Measurements from ENCODE around the gene PIGS.

PIGS gene

GRCh38 chr17:28550858-28551257 is 20.5 kb downstream of the PIGS start:
- Mint-ChIP-seq H3K27me3 (no peaks in the 10 kb centered on the region), H3K9me3 (no peaks in the 10 kb centered on the region), H3K4me1 (peaks cover 56 to 65% of the 10 kb centered on the region in 2 donors), H3K4me3 (peak overlapping the region in 1 of 2 donors; percentile 99), H3K36me3 (peaks cover 18 to 49% of the 10 kb centered on the region in 2 donors), H3K27ac (no peak overlapping the region)
- DNase-seq (no peak), ATAC-seq (replicated peaks) (no peak)

- no peaks in the 10 kb centered on the region for H3K9me3 Mint-ChIP-seq
Observed at GRCh38 chr17:28549236-28550132, 21.8 kb downstream of the PIGS start.

GRCh38 chr17:28548417-28549130 is 22.8 kb downstream of the PIGS start:
- Mint-ChIP-seq H3K27ac (peak overlapping the region; percentile 92), H3K4me3 (peak overlapping the region; percentile 51 to 69), H3K36me3 (peaks cover 10 to 40% of the 10 kb centered on the region in 2 donors), H3K9me3 (no peaks in the 10 kb centered on the region), H3K4me1 (peaks cover 59 to 65% of the 10 kb centered on the region in 2 donors), H3K27me3 (no peaks in the 10 kb centered on the region)
- ATAC-seq (replicated peaks) = no peak
- DNase-seq = no peak

More at GRCh38 chr17:28549236-28550132, 21.8 kb downstream of the PIGS start:
- Mint-ChIP-seq H3K4me3 (peak overlapping the region; percentile 18 to 52), H3K36me3 (peaks cover 16 to 49% of the 10 kb centered on the region in 2 donors), H3K27me3 (no peaks in the 10 kb centered on the region), H3K4me1 (peaks cover 59 to 70% of the 10 kb centered on the region in 2 donors), H3K27ac (peak overlapping the region; percentile 92)
- peak; percentile 75 for DNase-seq
- ATAC-seq (replicated peaks) = peak; percentile 81

DNA sequence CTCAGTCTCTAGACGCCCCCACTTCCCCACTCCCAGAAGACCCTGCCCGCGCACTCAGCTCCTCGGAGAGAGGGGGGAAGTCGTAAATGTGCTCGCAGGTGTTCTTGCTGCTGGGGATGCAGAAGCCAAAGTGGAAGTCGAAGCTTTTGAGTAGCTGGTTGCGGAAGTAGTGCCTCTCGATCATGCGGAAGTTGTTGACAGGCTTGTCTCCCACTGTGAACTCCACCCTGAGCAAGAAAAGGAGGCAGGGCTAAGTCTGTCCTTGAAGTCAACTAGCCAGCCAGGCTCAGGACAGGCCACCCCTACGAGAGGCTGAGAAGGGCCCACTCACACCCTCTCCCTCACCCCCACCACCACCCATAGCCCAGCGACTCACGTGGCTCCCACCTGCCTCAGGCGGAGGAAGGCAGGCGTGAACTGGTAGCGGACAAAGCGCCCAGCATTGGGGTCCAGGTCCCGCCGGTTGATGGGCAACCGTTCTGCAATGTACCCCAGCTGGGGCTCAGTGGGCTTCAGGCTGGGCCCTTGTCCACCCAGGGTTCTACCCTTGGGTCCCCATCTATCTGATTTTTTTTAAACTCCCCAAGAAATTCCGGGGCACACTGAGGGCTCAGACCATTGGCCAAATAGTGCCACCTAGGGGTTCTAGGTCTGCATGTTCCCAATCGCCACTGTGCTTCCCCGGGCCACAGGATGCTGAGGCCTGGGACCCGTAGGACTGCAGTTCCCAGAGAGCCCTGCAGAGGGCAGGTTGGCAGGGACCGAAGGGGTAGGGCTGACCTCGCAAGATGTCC is 23.5 kb downstream of the PIGS start:
- peaks cover 55 to 57% of the 10 kb centered on the region in 2 donors for H3K4me1 Mint-ChIP-seq

DNA sequence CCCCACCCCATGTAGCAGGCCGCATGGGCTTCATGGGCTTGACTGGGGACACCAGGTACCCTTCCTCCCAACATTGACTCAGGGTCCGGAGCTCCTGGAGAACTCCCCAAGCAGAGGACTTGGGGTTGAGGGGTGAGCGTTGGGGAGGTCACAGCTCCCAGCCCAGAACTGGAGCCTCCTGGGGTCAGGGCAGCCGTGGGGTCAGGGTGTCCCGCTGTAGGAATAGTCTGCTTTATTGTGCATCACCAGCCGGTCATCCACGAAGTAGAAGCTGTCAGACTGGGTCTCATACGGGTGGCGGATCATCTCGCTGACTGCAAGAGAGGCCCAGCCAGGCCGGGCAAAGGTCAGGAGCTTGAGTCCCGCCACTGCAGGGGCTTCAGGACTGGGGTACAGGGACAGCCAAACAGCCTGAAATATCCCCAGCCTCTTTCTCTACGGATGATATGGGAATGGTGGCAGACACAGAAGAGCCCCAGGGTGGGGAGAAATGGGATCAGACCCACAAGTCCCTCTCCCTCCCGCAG is 24.2 kb downstream of the PIGS start:
- H3K4me3 Mint-ChIP-seq = peak overlapping the region; percentile 51 to 72
- ATAC-seq (replicated peaks) (no peak), DNase-seq (no peak)
- no peaks in the 10 kb centered on the region for H3K27me3 Mint-ChIP-seq
- H3K9me3 Mint-ChIP-seq = no peaks in the 10 kb centered on the region
- H3K4me1 Mint-ChIP-seq = peaks cover 52 to 54% of the 10 kb centered on the region in 2 donors
- peaks cover 6 to 30% of the 10 kb centered on the region in 2 donors for H3K36me3 Mint-ChIP-seq
- H3K27ac Mint-ChIP-seq = peak overlapping the region; percentile 92

More for the DNA sequence above, 23.5 kb downstream of the PIGS start:
- H3K27me3 Mint-ChIP-seq = no peaks in the 10 kb centered on the region
- ATAC-seq (replicated peaks) (peak; percentile 49 to 55), DNase-seq (peak; percentile 59)
- H3K9me3 Mint-ChIP-seq = no peaks in the 10 kb centered on the region
- peaks cover 6 to 33% of the 10 kb centered on the region in 2 donors for H3K36me3 Mint-ChIP-seq
- peak overlapping the region; percentile 92 for H3K27ac Mint-ChIP-seq
- peak overlapping the region; percentile 51 to 72 for H3K4me3 Mint-ChIP-seq

GRCh38 chr17:28545787-28546415 is 25.4 kb downstream of the PIGS start:
- Mint-ChIP-seq H3K4me3 (no peak overlapping the region), H3K36me3 (peaks cover 6 to 27% of the 10 kb centered on the region in 2 donors), H3K9me3 (no peaks in the 10 kb centered on the region), H3K27me3 (no peaks in the 10 kb centered on the region), H3K4me1 (peaks cover 42% of the 10 kb centered on the region in 2 donors), H3K27ac (no peak overlapping the region)
- DNase-seq (no peak), ATAC-seq (replicated peaks) (no peak)

GRCh38 chr17:28545141-28545503 is 26.2 kb downstream of the PIGS start:
- no peak overlapping the region for H3K27ac Mint-ChIP-seq
- ATAC-seq (replicated peaks) (no peak), DNase-seq (no peak)
- no peaks in the 10 kb centered on the region for H3K27me3 Mint-ChIP-seq
- peaks cover 6 to 27% of the 10 kb centered on the region in 2 donors for H3K36me3 Mint-ChIP-seq
- H3K4me1 Mint-ChIP-seq = peaks cover 34% of the 10 kb centered on the region in 2 donors
- H3K4me3 Mint-ChIP-seq = no peak overlapping the region
- no peaks in the 10 kb centered on the region for H3K9me3 Mint-ChIP-seq

GRCh38 chr17:28544402-28545140 is 26.8 kb downstream of the PIGS start:
- Mint-ChIP-seq H3K4me3 (no peak overlapping the region), H3K4me1 (peaks cover 29 to 30% of the 10 kb centered on the region in 2 donors), H3K36me3 (peaks cover 6 to 27% of the 10 kb centered on the region in 2 donors), H3K27ac (no peak overlapping the region), H3K9me3 (no peaks in the 10 kb centered on the region), H3K27me3 (no peaks in the 10 kb centered on the region)
- ATAC-seq (replicated peaks) = no peak
- DNase-seq = no peak

DNA sequence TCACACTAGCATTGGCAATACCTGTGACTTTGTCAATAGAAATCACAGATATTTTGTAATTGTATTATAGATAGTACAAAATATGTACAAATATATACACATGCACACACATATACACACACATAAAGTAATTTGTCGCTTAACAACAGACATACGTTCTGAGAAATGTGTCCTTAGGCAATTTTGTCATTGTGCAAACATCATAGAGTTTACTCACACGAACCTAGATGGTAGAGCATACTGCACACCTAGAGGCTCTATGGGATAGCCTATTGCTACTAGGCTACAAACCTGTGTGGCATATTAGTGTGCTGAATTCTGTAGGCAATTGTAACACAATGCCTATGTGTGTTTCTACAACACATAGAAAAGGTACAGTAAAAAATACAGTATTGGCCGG is 29.9 kb downstream of the PIGS start:
- H3K4me3 Mint-ChIP-seq = no peak overlapping the region
- H3K36me3 Mint-ChIP-seq = peaks cover 4 to 8% of the 10 kb centered on the region in 2 donors
- peaks cover 6 to 8% of the 10 kb centered on the region in 2 donors for H3K4me1 Mint-ChIP-seq
- peak overlapping the region; percentile 62 for H3K27ac Mint-ChIP-seq
- ATAC-seq (replicated peaks) = no peak
- H3K27me3 Mint-ChIP-seq = no peaks in the 10 kb centered on the region
- no peaks in the 10 kb centered on the region for H3K9me3 Mint-ChIP-seq
- no peak for DNase-seq

GRCh38 chr17:28540231-28540630 is 31.1 kb downstream of the PIGS start:
- no peaks in the 10 kb centered on the region for H3K27me3 Mint-ChIP-seq
- no peak overlapping the region for H3K27ac Mint-ChIP-seq
- no peaks in the 10 kb centered on the region for H3K36me3 Mint-ChIP-seq
- H3K4me3 Mint-ChIP-seq = no peak overlapping the region
- H3K9me3 Mint-ChIP-seq = no peaks in the 10 kb centered on the region
- ATAC-seq (replicated peaks) (no peak), DNase-seq (no peak)
- H3K4me1 Mint-ChIP-seq = peaks cover 0 to 6% of the 10 kb centered on the region in 2 donors

GRCh38 chr17:28538296-28538895 is 32.9 kb downstream of the PIGS start:
- Mint-ChIP-seq H3K4me3 (no peak overlapping the region), H3K27me3 (no peaks in the 10 kb centered on the region), H3K9me3 (no peaks in the 10 kb centered on the region), H3K27ac (no peak overlapping the region), H3K4me1 (no peaks in the 10 kb centered on the region), H3K36me3 (no peaks in the 10 kb centered on the region)
- ATAC-seq (replicated peaks) (no peak), DNase-seq (no peak)

DNA sequence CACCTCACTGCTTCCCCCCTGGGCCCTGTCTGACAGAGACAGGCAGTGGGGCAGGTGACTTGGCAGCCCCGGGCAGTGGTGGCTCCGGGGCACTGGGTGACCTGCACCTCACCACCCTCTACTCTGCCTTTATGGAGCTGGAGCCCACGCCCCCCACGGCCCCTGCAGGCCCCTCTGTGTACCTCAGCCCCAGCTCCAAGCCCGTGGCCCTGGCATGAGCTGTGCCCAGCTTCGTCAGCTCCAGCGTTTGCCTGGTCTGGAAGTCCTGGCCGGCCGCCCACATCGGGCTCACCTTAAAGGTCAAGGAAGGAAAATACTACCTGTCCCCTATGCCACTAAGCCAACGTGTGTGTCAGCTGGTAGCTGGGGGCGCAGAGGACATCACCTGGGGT is 34.1 kb downstream of the PIGS start:
- DNase-seq (no peak), ATAC-seq (replicated peaks) (no peak)
- Mint-ChIP-seq H3K4me3 (no peak overlapping the region), H3K27me3 (no peaks in the 10 kb centered on the region), H3K4me1 (no peaks in the 10 kb centered on the region), H3K36me3 (no peaks in the 10 kb centered on the region), H3K9me3 (no peaks in the 10 kb centered on the region), H3K27ac (peak overlapping the region; percentile 5)
